ENCODE measurements around the gene MROH2A. TPM values are rescaled to one million over a fixed set of nuclear protein-coding genes. Genes with fewer than 3 reads are reported as not detected.
"Not testable (repeated sequence)": the region's sequence is repeated elsewhere in the genome, so short reads cannot be mapped to it uniquely, and the experiment has no call there.

The MROH2A gene
- total and polyA plus RNA-seq, 5 donors from 2014 or later = not detected

GRCh38 chr2:233866479-233866878 lies 88.3 kb downstream of the MROH2A start:
- no peak for DNase-seq
- Mint-ChIP-seq H3K4me3 (peak overlapping the region in 2 of 4 donors; percentile 21 to 70), H3K27ac (no peak overlapping the region), H3K9me3 (peaks cover 1 to 12% (median 5%) of the 10 kb centered on the region in 7 donors), H3K27me3 (peaks cover 9% of the 10 kb centered on the region), H3K36me3 (no peaks in the 10 kb centered on the region), H3K4me1 (peaks cover 0 to 18% (median 6%) of the 10 kb centered on the region in 4 donors)
- H3K4me1 ChIP-seq (ENCODE audit: control insufficient read depth, insufficient read depth, low read length, poor library complexity, severe bottlenecking) = no peaks in the 10 kb centered on the region
- peaks cover 10% of the 10 kb centered on the region for H3K27me3 ChIP-seq (ENCODE audit: control insufficient read depth, insufficient read depth, low read length)
- ATAC-seq (ENCODE audit: low read depth in 2 of 2) = no peak
- H3K4me3 ChIP-seq (ENCODE audit: low read depth, low read length) = no peak overlapping the region
- H3K9me3 ChIP-seq (ENCODE audit: control insufficient read depth in 2 of 2, low read length in 2 of 2) = peaks cover 9 to 17% of the 10 kb centered on the region in 2 experiments
- no peak overlapping the region for H3K27ac ChIP-seq (ENCODE audit: insufficient read depth, low read length, poor library complexity, severe bottlenecking)
- no peaks in the 10 kb centered on the region for H3K36me3 ChIP-seq (ENCODE audit: control insufficient read depth, insufficient read depth, low read length)

- Mint-ChIP-seq H3K36me3 (no peaks in the 10 kb centered on the region), H3K27me3 (peaks cover 25% of the 10 kb centered on the region), H3K4me3 (peak within 1 kb of the TSS; percentile 85 to 91 (median 90)), H3K27ac (peak within 1 kb of the TSS; percentile 80 to 94 (median 87)), H3K9me3 (peaks cover 1 to 13% (median 5%) of the 10 kb centered on the region in 7 donors), H3K4me1 (peaks cover 0 to 18% (median 4%) of the 10 kb centered on the region in 4 donors)
- ATAC-seq (ENCODE audit: low read depth in 2 of 2) (peak; percentile 68 to 77), DNase-seq (peak; percentile 40 to 78 (median 68))
- H3K9me3 ChIP-seq (ENCODE audit: control insufficient read depth in 2 of 2, low read length in 2 of 2) = peaks cover 9 to 17% of the 10 kb centered on the region in 2 experiments
- no peaks in the 10 kb centered on the region for H3K4me1 ChIP-seq (ENCODE audit: control insufficient read depth, insufficient read depth, low read length, poor library complexity, severe bottlenecking)
- no peaks in the 10 kb centered on the region for H3K36me3 ChIP-seq (ENCODE audit: control insufficient read depth, insufficient read depth, low read length)
- no peak within 1 kb of the TSS for H3K27ac ChIP-seq (ENCODE audit: insufficient read depth, low read length, poor library complexity, severe bottlenecking)
- H3K27me3 ChIP-seq (ENCODE audit: control insufficient read depth, insufficient read depth, low read length) = peaks cover 18% of the 10 kb centered on the region
- peak within 1 kb of the TSS; percentile 84 for H3K4me3 ChIP-seq (ENCODE audit: low read depth, low read length)
These were observed 89.9 kb downstream of the MROH2A start, which contains the start of gene MSL3B for GRCh38 chr2:233867993-233868532. TSS of gene MSL3B (minus strand) at chr2:233868386.

GRCh38 chr2:233871432-233871831 lies 93.3 kb downstream of the MROH2A start:
- H3K27me3 ChIP-seq (ENCODE audit: control insufficient read depth, insufficient read depth, low read length) = peaks cover 29% of the 10 kb centered on the region
- no peak overlapping the region for H3K4me3 Mint-ChIP-seq
- no peak overlapping the region for H3K27ac Mint-ChIP-seq
- H3K4me1 Mint-ChIP-seq = peaks cover 0 to 16% (median 4%) of the 10 kb centered on the region in 4 donors
- peaks cover 9 to 15% of the 10 kb centered on the region in 2 experiments for H3K9me3 ChIP-seq (ENCODE audit: control insufficient read depth in 2 of 2, low read length in 2 of 2)
- H3K4me3 ChIP-seq (ENCODE audit: low read depth, low read length) = no peak overlapping the region
- H3K27me3 Mint-ChIP-seq = peaks cover 46% of the 10 kb centered on the region
- H3K36me3 ChIP-seq (ENCODE audit: control insufficient read depth, insufficient read depth, low read length) = no peaks in the 10 kb centered on the region
- H3K4me1 ChIP-seq (ENCODE audit: control insufficient read depth, insufficient read depth, low read length, poor library complexity, severe bottlenecking) = no peaks in the 10 kb centered on the region
- DNase-seq (no peak), ATAC-seq (ENCODE audit: low read depth in 2 of 2) (no peak)
- no peak overlapping the region for H3K27ac ChIP-seq (ENCODE audit: insufficient read depth, low read length, poor library complexity, severe bottlenecking)
- peaks cover 3% of the 10 kb centered on the region for H3K36me3 Mint-ChIP-seq
- peaks cover 1 to 13% (median 5%) of the 10 kb centered on the region in 7 donors for H3K9me3 Mint-ChIP-seq

DNA sequence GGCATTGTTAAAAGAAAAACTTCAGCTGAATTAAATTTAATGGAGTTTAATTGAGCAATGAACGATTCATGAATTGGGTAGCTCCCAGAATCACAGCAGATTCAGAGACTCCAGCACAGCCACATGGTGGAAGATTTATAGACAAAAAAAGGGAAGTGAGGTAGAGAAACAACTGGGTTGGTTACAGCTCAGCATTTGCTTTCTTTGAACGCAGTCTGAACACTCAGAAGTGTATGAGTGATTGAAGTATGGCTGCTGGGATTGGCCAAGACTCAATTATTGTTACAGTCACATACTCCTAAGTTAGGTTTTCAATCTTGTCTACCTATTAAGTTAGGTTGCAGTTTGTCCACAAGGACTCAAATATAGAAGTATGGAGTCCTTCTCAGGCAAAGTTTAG lies 94.0 kb downstream of the MROH2A start:
- peaks cover 0 to 14% (median 3%) of the 10 kb centered on the region in 4 donors for H3K4me1 Mint-ChIP-seq
- not testable (repeated sequence) for H3K36me3 ChIP-seq (ENCODE audit: control insufficient read depth, insufficient read depth, low read length); H3K4me1 ChIP-seq (ENCODE audit: control insufficient read depth, insufficient read depth, low read length, poor library complexity, severe bottlenecking); H3K4me3 Mint-ChIP-seq; DNase-seq; H3K36me3 Mint-ChIP-seq; H3K27ac ChIP-seq (ENCODE audit: insufficient read depth, low read length, poor library complexity, severe bottlenecking); H3K4me3 ChIP-seq (ENCODE audit: low read depth, low read length); H3K27ac Mint-ChIP-seq; ATAC-seq (ENCODE audit: low read depth in 2 of 2)
- Histone ChIP-seq H3K9me3 (ENCODE audit: control insufficient read depth in 2 of 2, low read length in 2 of 2) (peaks cover 9 to 15% of the 10 kb centered on the region in 2 experiments), H3K27me3 (ENCODE audit: control insufficient read depth, insufficient read depth, low read length) (peaks cover 29% of the 10 kb centered on the region)
- peaks cover under 1 to 13% (median 6%) of the 10 kb centered on the region in 7 donors for H3K9me3 Mint-ChIP-seq
- H3K27me3 Mint-ChIP-seq = peaks cover 51% of the 10 kb centered on the region

DNA sequence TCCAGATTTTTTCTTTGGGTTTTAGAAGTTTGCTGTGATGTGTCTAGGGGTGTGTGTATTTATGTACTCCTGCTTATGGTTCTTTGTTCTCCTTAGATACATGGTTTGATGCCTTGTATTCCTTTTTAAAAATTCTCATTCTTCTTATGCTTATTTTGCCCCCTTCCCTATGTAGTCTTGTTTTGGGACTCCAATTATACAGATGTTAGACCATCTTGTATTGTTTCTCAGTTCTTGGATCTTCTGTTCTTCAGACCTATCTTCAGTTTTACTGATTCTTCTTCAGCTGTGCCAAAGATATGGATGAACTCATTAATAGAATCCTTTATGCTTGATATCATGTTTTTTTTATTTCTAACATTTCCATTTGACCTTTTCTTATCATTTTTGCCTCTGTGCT lies 104.2 kb downstream of the MROH2A start:
- Histone ChIP-seq H3K27me3 (ENCODE audit: control insufficient read depth, insufficient read depth, low read length) (peaks cover 8% of the 10 kb centered on the region), H3K36me3 (ENCODE audit: control insufficient read depth, insufficient read depth, low read length) (no peaks in the 10 kb centered on the region), H3K27ac (ENCODE audit: insufficient read depth, low read length, poor library complexity, severe bottlenecking) (no peak overlapping the region), H3K9me3 (ENCODE audit: control insufficient read depth in 2 of 2, low read length in 2 of 2) (peaks cover 12 to 15% of the 10 kb centered on the region in 2 experiments), H3K4me3 (ENCODE audit: low read depth, low read length) (no peak overlapping the region), H3K4me1 (ENCODE audit: control insufficient read depth, insufficient read depth, low read length, poor library complexity, severe bottlenecking) (no peaks in the 10 kb centered on the region)
- Mint-ChIP-seq H3K4me3 (no peak overlapping the region), H3K9me3 (peaks cover 2 to 26% (median 10%) of the 10 kb centered on the region in 7 donors), H3K36me3 (peaks cover 2% of the 10 kb centered on the region), H3K27me3 (peaks cover 39% of the 10 kb centered on the region), H3K27ac (no peak overlapping the region), H3K4me1 (no peaks in the 10 kb centered on the region)
- no peak for ATAC-seq (ENCODE audit: low read depth in 2 of 2)
- no peak for DNase-seq

Other genes starting within 250 kb of the MROH2A start
- gene USP40, start 211.5 kb upstream of the MROH2A start, total RNA-seq = 17.2 TPM
- 1 to 10 TPM; 2.7 to 6.2 (median 5.1) TPM for gene USP40, start 211.5 kb upstream of the MROH2A start, polyA plus RNA-seq
- not detected for gene UGT1A8, start 160.7 kb upstream of the MROH2A start, total RNA-seq
- not detected for gene UGT1A8, start 160.7 kb upstream of the MROH2A start, polyA plus RNA-seq
- not detected for gene UGT1A10, start 141.9 kb upstream of the MROH2A start, total RNA-seq
- not detected for gene UGT1A10, start 141.9 kb upstream of the MROH2A start, polyA plus RNA-seq
- gene UGT1A9, start 106.4 kb upstream of the MROH2A start, total RNA-seq = not detected
- not detected for gene UGT1A9, start 106.4 kb upstream of the MROH2A start, polyA plus RNA-seq
- not detected for gene UGT1A7, start 96.4 kb upstream of the MROH2A start, total RNA-seq
- not detected for gene UGT1A7, start 96.4 kb upstream of the MROH2A start, polyA plus RNA-seq
- gene UGT1A6, start 85.4 kb upstream of the MROH2A start, total RNA-seq = not detected
- not detected for gene UGT1A6, start 85.4 kb upstream of the MROH2A start, polyA plus RNA-seq
- gene UGT1A5, start 65.4 kb upstream of the MROH2A start, total RNA-seq = not detected
- not detected for gene UGT1A5, start 65.4 kb upstream of the MROH2A start, polyA plus RNA-seq
- not detected for gene UGT1A4, start 59.6 kb upstream of the MROH2A start, total RNA-seq
- not detected for gene UGT1A4, start 59.6 kb upstream of the MROH2A start, polyA plus RNA-seq
- not detected for gene UGT1A3, start 49.3 kb upstream of the MROH2A start, total RNA-seq
- gene UGT1A3, start 49.3 kb upstream of the MROH2A start, polyA plus RNA-seq = not detected
- gene UGT1A1, start 18.1 kb upstream of the MROH2A start, total RNA-seq = not detected
- gene UGT1A1, start 18.1 kb upstream of the MROH2A start, polyA plus RNA-seq = not detected
- 1.8 TPM for gene HJURP, start 76.2 kb downstream of the MROH2A start, total RNA-seq
- gene HJURP, start 76.2 kb downstream of the MROH2A start, polyA plus RNA-seq = 1 to 10 TPM in 2 of 4 donors, under 1 TPM in 2; 0.34 to 1.7 (median 0.98) TPM
- not detected for gene TRPM8, start 139.0 kb downstream of the MROH2A start, total RNA-seq
- not detected for gene TRPM8, start 139.0 kb downstream of the MROH2A start, polyA plus RNA-seq